HepG2 (cell line): Measurements from ENCODE around the gene SEC23IP. TPM values are rescaled to one million over a fixed set of nuclear protein-coding genes. Genes with fewer than 3 reads are reported as not detected.

ENCODE experiments used
- AHR ChIP-seq: IDR thresholded peaks from 2 replicates; pipeline ENCODE4 v1.6.1; 2018; ENCODE audit warnings: missing genetic modification reagents, missing compliant biosample characterization
- BCL3 ChIP-seq: sonication (generic); formaldehyde crosslinking; IDR thresholded peaks from 2 replicates; pipeline ENCODE4 v1.5.1; 2020; ENCODE audit warnings: mild to moderate bottlenecking, missing genetic modification reagents, moderate library complexity
- BRCA1 ChIP-seq: sonication (generic); formaldehyde crosslinking; IDR thresholded peaks from 2 replicates; pipeline ENCODE4 v1.4.0; 2020; ENCODE audit warnings: missing genetic modification reagents
- CTCF ChIP-seq: sonication (generic); formaldehyde crosslinking; IDR thresholded peaks from 2 replicates; pipeline ENCODE4 v1.5.0; 2020; ENCODE audit warnings: mild to moderate bottlenecking, missing genetic modification reagents, moderate library complexity
- FOXP1 ChIP-seq, 2 experiments: fragments of 450-650 bp in 1 of 2; IDR thresholded peaks; 2 replicates each; pipeline ENCODE4 v1.6.1; 2017 to 2018; ENCODE audit warnings: antibody characterized with exemption in 1 of 2
- GZF1 ChIP-seq: sonication (generic); formaldehyde crosslinking; IDR thresholded peaks from 2 replicates; pipeline ENCODE4 v1.5.1; 2020; ENCODE audit warnings: mild to moderate bottlenecking, missing genetic modification reagents
- HBP1 ChIP-seq: IDR thresholded peaks from 2 replicates; pipeline ENCODE4 v1.6.1; 2016; ENCODE audit warnings: low read depth, control low read depth
- IKZF1 ChIP-seq: fragments of 450-650 bp; IDR thresholded peaks from 2 replicates; pipeline ENCODE4 v1.7.1; 2016
- KAT8 ChIP-seq: IDR thresholded peaks from 2 replicates; pipeline ENCODE4 v1.6.1; 2016; ENCODE audit warnings: missing genetic modification reagents, missing compliant biosample characterization
- MLLT10 ChIP-seq: sonication (generic); formaldehyde crosslinking; IDR thresholded peaks from 2 replicates; pipeline ENCODE4 v1.4.0; 2020; ENCODE audit warnings: missing genetic modification reagents
- NRL ChIP-seq: sonication (generic); formaldehyde crosslinking; IDR thresholded peaks from 2 replicates; pipeline ENCODE4 v1.5.0; 2020; ENCODE audit warnings: missing genetic modification reagents, mild to moderate bottlenecking, moderate library complexity, borderline replicate concordance
- PAWR ChIP-seq: sonication (generic); formaldehyde crosslinking; IDR thresholded peaks from 2 replicates; pipeline ENCODE4 v1.4.0; 2020; ENCODE audit warnings: missing genetic modification reagents, mild to moderate bottlenecking, borderline replicate concordance
- RELA ChIP-seq: sonication (generic); formaldehyde crosslinking; IDR thresholded peaks from 2 replicates; pipeline ENCODE4 v1.4.0; 2020; ENCODE audit warnings: missing genetic modification reagents
- REXO4 ChIP-seq: sonication (generic); formaldehyde crosslinking; IDR thresholded peaks from 2 replicates; pipeline ENCODE4 v1.8.0; 2022; ENCODE audit warnings: missing genetic modification reagents, mild to moderate bottlenecking, borderline replicate concordance
- SALL1 ChIP-seq: sonication (generic); formaldehyde crosslinking; IDR thresholded peaks from 2 replicates; pipeline ENCODE4 v1.8.0; 2022; ENCODE audit warnings: mild to moderate bottlenecking, missing genetic modification reagents
- SMAD9 ChIP-seq: sonication (generic); formaldehyde crosslinking; IDR thresholded peaks from 2 replicates; pipeline ENCODE4 v1.5.1; 2020; ENCODE audit warnings: mild to moderate bottlenecking, missing genetic modification reagents
- SP4 ChIP-seq: sonication (generic); formaldehyde crosslinking; IDR thresholded peaks from 2 replicates; pipeline ENCODE4 v1.8.1; 2023; ENCODE audit warnings: mild to moderate bottlenecking, missing genetic modification reagents
- SP5 ChIP-seq: IDR thresholded peaks from 2 replicates; pipeline ENCODE4 v1.6.1; 2016; ENCODE audit warnings: low read depth, borderline replicate concordance
- ZNF558 ChIP-seq: sonication (generic); formaldehyde crosslinking; IDR thresholded peaks from 2 replicates; pipeline ENCODE4 v1.9.0; 2022; ENCODE audit warnings: mild to moderate bottlenecking, missing genetic modification reagents, borderline replicate concordance
- ZNF563 ChIP-seq: sonication (generic); formaldehyde crosslinking; IDR thresholded peaks from 2 replicates; pipeline ENCODE4 v1.8.0; 2022; ENCODE audit warnings: mild to moderate bottlenecking, moderate library complexity, missing genetic modification reagents
- ZNF564 ChIP-seq: sonication (generic); formaldehyde crosslinking; IDR thresholded peaks from 2 replicates; pipeline ENCODE4 v1.8.1; 2023; ENCODE audit warnings: mild to moderate bottlenecking, missing genetic modification reagents
- ZSCAN21 ChIP-seq: sonication (generic); formaldehyde crosslinking; IDR thresholded peaks from 2 replicates; pipeline ENCODE4 v1.8.0; 2022; ENCODE audit warnings: mild to moderate bottlenecking, missing genetic modification reagents, moderate library complexity, borderline replicate concordance
- polyA plus RNA-seq, 8 experiments: library from polyadenylated mRNA; depleted of rRNA in 3 of 8; stranded (reverse) in 7 of 8; unstranded in 1 of 8; fragments of >200 nt; fragmentation: Illumina TruSeq in 4 of 8; extraction: Trizol in 4 of 8; gene quantifications; 2 replicates each; pipeline versions ENCODE4 v1.2.1 to v1.2.3, GENCODE V29; 2011 to 2016; ENCODE audit warnings: low read depth in 4 of 8, missing spikeins in 1 of 8, mixed read lengths in 1 of 8; ENCODE audit not compliant: insufficient read depth in 1 of 8
- total RNA-seq, 5 experiments: library from RNA; depleted of rRNA; stranded (reverse); fragments of >200 nt; fragmentation: Illumina TruSeq; extraction: Trizol; gene quantifications; 2 replicates each; pipeline ENCODE4 v1.2.3, GENCODE V29; 2016; ENCODE audit warnings: low read depth in 1 of 5
- TF ChIP-seq, protein P1 (sequence below): sonication (generic); formaldehyde crosslinking; IDR thresholded peaks from 2 replicates; pipeline ENCODE4 v1.8.1; 2023; ENCODE audit warnings: mild to moderate bottlenecking, missing genetic modification reagents, borderline replicate concordance
- TF ChIP-seq, protein P2 (sequence below): IDR thresholded peaks from 2 replicates; pipeline ENCODE4 v1.6.1; 2016

Gene SEC23IP
- total and polyA plus RNA-seq, 2 of the 13 experiments (the other 11 are each of a cell fraction or from before 2014, with no cell fraction given) = 32.3 to 57.7 TPM

GRCh38 chr10:119892188-119893065 lies at the start of gene SEC23IP (continued):
- peak; percentile 43; the same call in 1 of the 2 replicates for TF ChIP-seq HBP1
- TF ChIP-seq GZF1 (CRISPR knock-in tag) = peak; percentile 92
- TF ChIP-seq MLLT10 = no peak
- peak; percentile 82; the same call in 1 of the 2 replicates for TF ChIP-seq ZNF558 (CRISPR knock-in tag)
- peak; percentile 25 for TF ChIP-seq CTCF (CRISPR knock-in tag)
- peak; percentile 78 for TF ChIP-seq SP5 (CRISPR knock-in tag)
- peak; percentile 87 for TF ChIP-seq ZNF563 (CRISPR knock-in tag)
- TF ChIP-seq SMAD9 (CRISPR knock-in tag) = 0 out of 2 replicates have a peak, but pooled peaks have one; percentile 42
- peak; percentile 87; the same call in 1 of the 2 replicates for TF ChIP-seq AHR (CRISPR knock-in tag)
- TF ChIP-seq, protein P1, sequence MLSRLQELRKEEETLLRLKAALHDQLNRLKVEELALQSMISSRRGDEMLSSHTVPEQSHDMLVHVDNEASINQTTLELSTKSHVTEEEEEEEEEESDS (CRISPR knock-in tag) = no peak; the same call in 1 of the 2 replicates
- TF ChIP-seq NRL (CRISPR knock-in tag) = peak; percentile 63; the same call in 1 of the 2 replicates
- no peak for TF ChIP-seq IKZF1
- TF ChIP-seq ZSCAN21 (CRISPR knock-in tag) = peak; percentile 88
- no peak for TF ChIP-seq REXO4 (CRISPR knock-in tag)
- 0 out of 2 replicates have a peak, but pooled peaks have one; percentile 21 for TF ChIP-seq RELA (CRISPR knock-in tag)
- no peak for TF ChIP-seq FOXP1 (IDR thresholded peaks at IDR 0.05)
- peak; percentile 31; the same call in 1 of the 2 replicates for TF ChIP-seq FOXP1 (CRISPR knock-in tag; IDR thresholded peaks at IDR 0.05)
- TF ChIP-seq PAWR (CRISPR knock-in tag) = no peak
- 0 out of 2 replicates have a peak, but pooled peaks have one; percentile 49 for TF ChIP-seq ZNF564 (CRISPR knock-in tag)
- TF ChIP-seq BCL3 = peak; percentile 86; the same call in 1 of the 2 replicates
- peak; percentile 69; the same call in 1 of the 2 replicates for TF ChIP-seq BRCA1 (CRISPR knock-in tag)
- peak; percentile 94 for TF ChIP-seq SALL1
- TF ChIP-seq KAT8 = peak; percentile 95
- TF ChIP-seq, protein P2, sequence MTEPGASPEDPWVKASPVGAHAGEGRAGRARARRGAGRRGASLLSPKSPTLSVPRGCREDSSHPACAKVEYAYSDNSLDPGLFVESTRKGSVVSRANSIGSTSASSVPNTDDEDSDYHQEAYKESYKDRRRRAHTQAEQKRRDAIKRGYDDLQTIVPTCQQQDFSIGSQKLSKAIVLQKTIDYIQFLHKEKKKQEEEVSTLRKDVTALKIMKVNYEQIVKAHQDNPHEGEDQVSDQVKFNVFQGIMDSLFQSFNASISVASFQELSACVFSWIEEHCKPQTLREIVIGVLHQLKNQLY (CRISPR knock-in tag) = peak; percentile 94
- peak; percentile 75; the same call in 1 of the 2 replicates for TF ChIP-seq SP4 (CRISPR knock-in tag)
